DND-41 (cell line): ENCODE data around the gene SPATA6.

ENCODE experiments used
- CTCF ChIP-seq: IDR thresholded peaks from 2 replicates; pipeline ENCODE4 v1.5.1; 2012; ENCODE audit warnings: borderline replicate concordance, low read length, moderate library complexity, mild to moderate bottlenecking; ENCODE audit not compliant: poor library complexity, severe bottlenecking; ENCODE audit errors: extremely low read depth
- EZH2 ChIP-seq: IDR thresholded peaks from 3 replicates; pipeline ENCODE4 v1.6.1; 2012; ENCODE audit warnings: borderline replicate concordance, low read depth, mild to moderate bottlenecking, moderate library complexity, low read length, inconsistent platforms; ENCODE audit not compliant: severe bottlenecking

GRCh38 chr1:48470481-48470855 is 1.5 kb downstream of the SPATA6 start:
- TF ChIP-seq CTCF: no peak
- no peak for TF ChIP-seq EZH2
